ENCODE data around the gene VWA1.
"Not testable (repeated sequence)": the region's sequence is repeated elsewhere in the genome, so short reads cannot be mapped to it uniquely, and the experiment has no call there.

The VWA1 gene

GRCh38 chr1:1406101-1406820 is 29.2 kb upstream of the VWA1 start:
- no peak for DNase-seq

- DNase-seq, result peak; percentile 53
Observed at GRCh38 chr1:1406821-1407635, 28.5 kb upstream of the VWA1 start, which contains the start of gene MRPL20. Gene MRPL20, minus strand, starts transcription at chr1:1407293. Its CDS starts 76 bp downstream, at chr1:1407217.

- DNase-seq, result no peak
Observed at GRCh38 chr1:1407636-1408318, 27.7 kb upstream of the VWA1 start.

- not testable (repeated sequence) for DNase-seq
Observed at GRCh38 chr1:1410238-1410637, 25.3 kb upstream of the VWA1 start.

- DNase-seq, result no peak
Observed at GRCh38 chr1:1411626-1412025, 23.9 kb upstream of the VWA1 start.

- not testable (repeated sequence) for DNase-seq
Observed at GRCh38 chr1:1412311-1412902, 23.1 kb upstream of the VWA1 start.

GRCh38 chr1:1415751-1416150 is 19.7 kb upstream of the VWA1 start:
- no peak for DNase-seq

- not testable (repeated sequence) for DNase-seq
Observed at GRCh38 chr1:1417396-1417795, 18.1 kb upstream of the VWA1 start.

- not testable (repeated sequence) for DNase-seq
Observed at GRCh38 chr1:1417825-1418463, 17.5 kb upstream of the VWA1 start.

- no peak for DNase-seq
Observed at GRCh38 chr1:1418464-1419362, 16.8 kb upstream of the VWA1 start.

GRCh38 chr1:1419363-1419812 is 16.1 kb upstream of the VWA1 start:
- DNase-seq, result no peak

- DNase-seq, result no peak
Observed at GRCh38 chr1:1419813-1420653, 15.5 kb upstream of the VWA1 start.

- no peak for DNase-seq
Observed at GRCh38 chr1:1420654-1421141, 14.8 kb upstream of the VWA1 start.

- DNase-seq, result peak; percentile 39
Observed at GRCh38 chr1:1421147-1421906, 14.2 kb upstream of the VWA1 start, which contains the start of gene ANKRD65. Gene ANKRD65, minus strand, starts transcription at chr1:1421276. Its CDS starts 271 bp downstream, at chr1:1421005.

- no peak for DNase-seq
Observed at GRCh38 chr1:1421907-1422464, 13.5 kb upstream of the VWA1 start.

GRCh38 chr1:1422465-1423244 is 12.8 kb upstream of the VWA1 start:
- no peak for DNase-seq

GRCh38 chr1:1423245-1423597 is 12.3 kb upstream of the VWA1 start:
- no peak for DNase-seq

GRCh38 chr1:1424707-1425106 is 10.8 kb upstream of the VWA1 start:
- no peak for DNase-seq
